ENCODE data around the gene CLIC5.

Gene CLIC5

DNA sequence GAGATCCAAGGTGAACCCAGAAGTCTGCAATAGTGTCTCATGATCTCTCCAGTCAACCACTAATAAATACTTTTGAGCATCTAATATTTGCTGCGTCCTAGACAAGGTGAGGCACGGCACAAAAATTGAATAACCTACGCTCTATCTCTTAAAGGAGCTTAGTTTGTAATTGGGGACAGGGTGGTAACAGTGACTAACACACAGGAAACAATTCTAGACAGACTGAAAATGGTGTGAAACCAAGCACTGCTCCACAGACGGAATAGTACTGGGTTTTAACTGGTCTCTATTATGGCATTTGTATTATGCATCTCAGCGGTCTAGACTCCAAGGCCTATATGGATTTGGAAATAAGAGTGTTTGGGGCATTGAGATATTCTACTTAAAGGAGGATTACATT, 120.1 kb downstream of the CLIC5 start:
- DNase-seq (ENCODE audit: low read depth in 3 of 3), result no peak

DNA sequence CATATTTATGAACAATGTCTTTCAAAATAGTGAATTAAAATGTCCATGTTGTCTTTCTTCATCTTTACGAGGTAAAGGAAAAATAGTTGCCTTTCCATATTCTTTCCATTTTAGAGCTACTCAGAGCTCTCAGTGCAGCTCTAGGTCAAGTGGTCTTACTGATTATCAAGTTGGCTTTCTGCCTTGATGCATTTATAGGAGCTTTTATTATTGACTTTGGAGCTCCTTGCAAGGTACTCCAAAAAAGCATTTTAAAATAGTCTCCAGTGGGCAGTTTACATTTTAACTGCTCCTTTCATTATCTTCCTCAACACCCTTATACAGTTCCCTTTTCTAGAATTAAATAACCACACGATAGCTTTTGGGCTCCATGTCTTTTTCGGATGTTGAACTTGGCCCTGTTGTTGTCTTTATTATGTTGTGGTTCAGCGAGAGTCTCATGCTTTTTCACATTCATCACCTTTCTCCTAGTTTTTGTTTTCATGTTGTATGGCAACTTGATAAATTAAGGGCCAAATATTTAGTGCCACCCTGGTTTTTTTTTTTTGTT, 122.9 kb downstream of the CLIC5 start:
- DNase-seq (ENCODE audit: low read depth in 3 of 3), result no peak

DNA sequence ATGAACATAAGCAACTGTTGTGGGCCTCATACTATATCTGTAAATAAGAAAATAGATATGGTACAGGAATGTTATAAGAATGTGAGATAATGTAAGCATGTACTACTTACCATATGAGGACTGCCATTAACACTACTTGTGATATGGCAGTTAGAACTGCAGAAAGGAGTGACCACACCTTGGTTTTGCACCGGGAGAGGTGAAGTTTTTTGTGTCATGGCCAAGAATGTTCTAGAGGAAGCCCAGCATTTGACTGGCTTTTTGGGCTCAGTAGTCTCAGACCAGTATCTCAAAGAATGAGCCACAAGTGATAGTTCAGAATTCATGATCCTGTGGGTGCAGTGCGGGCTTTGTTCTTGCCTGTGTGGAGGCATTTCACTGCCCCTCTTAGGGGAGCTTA, 123.5 kb downstream of the CLIC5 start:
- DNase-seq (ENCODE audit: low read depth in 3 of 3), result no peak

DNA sequence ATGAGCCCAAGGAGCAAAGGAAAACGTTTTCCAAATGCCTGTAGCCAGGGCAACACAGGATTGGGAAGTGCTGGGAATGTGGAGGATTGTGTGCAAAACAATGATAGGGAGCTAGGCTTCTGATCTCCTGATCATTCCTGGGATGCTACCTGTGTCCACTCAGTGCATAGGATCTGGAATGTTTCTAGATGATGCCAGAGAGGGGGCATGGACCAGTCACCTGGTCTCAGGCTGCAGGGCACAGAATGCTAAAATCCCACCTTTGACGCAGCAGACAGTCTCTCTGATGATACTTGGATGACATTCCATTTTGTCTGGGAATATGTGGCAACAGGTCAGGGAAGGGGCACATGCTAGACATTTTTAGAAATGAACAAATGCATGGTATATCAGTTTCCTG, 128.9 kb downstream of the CLIC5 start:
- DNase-seq (ENCODE audit: low read depth in 3 of 3), result no peak

DNA sequence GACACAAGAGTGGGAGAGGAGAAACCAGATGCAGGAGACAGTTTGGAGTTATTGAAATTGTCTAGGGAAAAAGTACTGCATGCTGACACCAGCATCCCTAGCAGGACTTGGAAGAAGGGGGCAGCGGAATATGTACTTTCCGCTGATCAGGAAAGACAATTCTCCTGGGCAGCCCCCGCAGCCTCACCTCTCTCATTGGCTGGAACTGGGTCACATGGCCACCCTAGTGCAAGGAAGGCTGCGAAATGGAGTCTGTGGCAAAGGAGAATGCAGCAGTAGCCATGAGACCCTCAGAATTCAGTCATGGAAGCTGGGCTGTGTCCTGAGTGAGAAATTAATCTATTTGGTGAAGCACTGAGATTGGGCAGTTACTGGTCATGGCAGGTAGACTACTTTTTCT, 131.3 kb downstream of the CLIC5 start:
- DNase-seq (ENCODE audit: low read depth in 3 of 3), result no peak

DNA sequence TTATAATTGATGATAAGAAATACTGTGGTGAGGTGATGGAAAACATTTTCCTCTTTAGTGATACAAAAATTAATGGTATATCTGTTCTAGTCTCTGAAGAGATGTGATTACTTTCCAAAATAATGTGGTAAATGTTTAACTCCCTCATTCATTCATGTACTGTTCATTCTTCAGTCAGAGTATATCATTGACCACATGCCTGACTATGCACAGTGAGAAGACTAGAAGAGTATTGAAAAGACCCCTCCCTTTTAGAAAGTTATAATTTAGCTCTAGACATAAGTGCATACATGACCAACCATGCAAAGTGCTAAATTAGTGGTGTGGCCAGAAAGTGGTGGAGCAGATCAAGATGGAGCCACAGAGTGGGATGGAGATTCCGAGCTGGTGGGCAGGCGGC, 133.0 kb downstream of the CLIC5 start:
- DNase-seq (ENCODE audit: low read depth in 3 of 3), result no peak

DNA sequence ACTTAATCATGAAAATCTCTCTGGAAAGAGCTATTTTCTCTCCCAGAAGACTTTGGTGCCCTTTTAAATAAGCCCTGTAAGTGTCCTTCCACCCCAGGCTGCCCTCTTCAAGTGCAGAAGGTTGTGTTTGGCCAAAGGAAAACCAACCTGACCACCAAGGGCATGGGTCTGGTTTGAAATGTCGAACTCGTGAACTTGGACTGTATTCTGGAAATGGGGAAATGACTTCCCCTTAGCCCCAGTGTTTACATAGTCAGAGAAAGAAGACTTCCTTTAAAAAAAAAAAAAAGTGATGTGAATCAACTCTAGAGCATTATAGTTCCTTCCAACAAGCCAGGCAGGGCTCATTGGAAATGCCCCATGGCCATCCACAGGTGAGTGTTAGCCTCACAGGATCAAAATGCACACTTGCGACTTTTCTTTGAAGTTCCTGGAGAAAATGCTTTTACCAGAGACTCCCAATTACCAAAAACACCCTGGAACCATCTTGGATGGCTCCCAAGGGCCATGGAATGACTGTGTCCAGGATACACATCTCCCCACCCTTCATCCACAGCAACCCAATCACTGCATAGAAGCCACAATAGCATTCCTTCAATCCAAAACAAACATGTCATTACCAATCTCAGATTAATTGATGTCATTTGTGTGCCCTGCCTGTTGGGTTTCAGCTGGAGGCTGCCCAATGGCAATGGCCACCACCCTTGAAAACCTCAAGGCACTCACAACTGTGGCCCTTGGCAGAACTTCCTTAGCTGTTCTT, 133.8 kb downstream of the CLIC5 start:
- DNase-seq (ENCODE audit: low read depth in 3 of 3), result no peak

DNA sequence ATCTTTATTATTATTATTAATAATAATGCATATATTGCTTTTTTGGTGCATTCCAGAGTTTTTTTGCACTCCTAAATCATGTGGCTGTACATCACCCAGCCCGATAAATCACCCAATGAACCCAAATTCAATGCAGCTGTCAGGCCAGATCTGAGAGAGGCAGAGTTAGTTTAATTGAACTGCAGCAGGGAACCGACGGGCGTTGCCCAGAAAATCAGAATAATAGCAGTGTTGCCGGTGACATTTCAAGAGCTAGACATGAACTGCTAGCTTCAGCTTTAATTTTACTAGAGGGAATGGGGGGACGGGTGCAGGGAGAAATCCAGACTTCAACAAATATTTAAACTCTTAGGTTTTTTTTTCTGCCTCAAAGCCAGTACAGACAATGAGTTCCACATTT, 135.0 kb downstream of the CLIC5 start:
- DNase-seq (ENCODE audit: low read depth in 3 of 3), result no peak

DNA sequence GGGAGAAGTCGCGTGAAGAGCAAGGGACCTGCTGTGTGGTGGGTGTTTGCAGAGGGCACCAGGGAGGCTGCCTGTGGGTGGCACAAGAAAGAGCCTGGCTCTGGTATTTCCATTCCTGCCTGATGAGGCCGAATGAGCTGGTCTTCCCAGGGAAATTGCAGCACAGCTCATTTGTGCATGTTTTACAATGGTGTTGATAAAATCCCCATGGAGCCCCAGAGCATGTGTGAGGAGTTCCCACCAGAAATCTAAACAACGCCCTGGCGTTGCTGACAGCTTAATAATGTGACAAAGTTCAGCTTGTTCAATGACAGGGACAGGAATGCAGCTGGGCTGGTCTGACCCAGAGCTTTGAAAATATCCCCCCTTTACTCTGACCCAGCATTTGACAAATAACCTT, 135.5 kb downstream of the CLIC5 start:
- no peak for DNase-seq (ENCODE audit: low read depth in 3 of 3)

DNA sequence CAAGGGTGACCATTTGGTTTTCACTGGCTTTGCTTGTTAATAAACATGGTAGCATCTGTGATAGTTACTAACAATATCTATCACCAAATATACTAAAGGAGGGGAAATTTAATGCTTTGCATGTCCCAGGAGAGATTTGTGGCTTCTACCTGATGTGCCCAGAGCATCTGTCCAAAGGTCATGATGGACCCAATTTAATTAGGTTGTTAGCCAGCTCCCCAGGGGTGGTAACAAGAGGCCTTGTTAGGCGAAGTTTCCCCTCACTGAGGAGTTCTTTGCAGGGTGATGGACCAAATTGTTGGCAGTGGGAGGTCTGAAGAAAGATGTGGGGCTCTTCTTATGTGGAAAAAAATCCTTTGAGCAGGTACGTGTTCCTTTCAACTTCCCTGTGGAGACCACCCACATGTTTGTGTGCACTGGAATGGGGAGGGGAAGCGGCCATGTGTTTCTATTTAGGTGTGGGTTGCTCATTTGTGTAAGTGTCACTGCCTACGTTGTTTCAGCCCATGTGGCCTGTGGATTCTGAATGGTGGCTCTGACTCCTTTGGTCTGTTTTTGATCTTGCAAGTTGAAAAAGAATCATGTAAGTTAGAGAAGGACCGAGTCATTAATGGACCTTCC, 137.6 kb downstream of the CLIC5 start:
- no peak for DNase-seq (ENCODE audit: low read depth in 3 of 3)

DNA sequence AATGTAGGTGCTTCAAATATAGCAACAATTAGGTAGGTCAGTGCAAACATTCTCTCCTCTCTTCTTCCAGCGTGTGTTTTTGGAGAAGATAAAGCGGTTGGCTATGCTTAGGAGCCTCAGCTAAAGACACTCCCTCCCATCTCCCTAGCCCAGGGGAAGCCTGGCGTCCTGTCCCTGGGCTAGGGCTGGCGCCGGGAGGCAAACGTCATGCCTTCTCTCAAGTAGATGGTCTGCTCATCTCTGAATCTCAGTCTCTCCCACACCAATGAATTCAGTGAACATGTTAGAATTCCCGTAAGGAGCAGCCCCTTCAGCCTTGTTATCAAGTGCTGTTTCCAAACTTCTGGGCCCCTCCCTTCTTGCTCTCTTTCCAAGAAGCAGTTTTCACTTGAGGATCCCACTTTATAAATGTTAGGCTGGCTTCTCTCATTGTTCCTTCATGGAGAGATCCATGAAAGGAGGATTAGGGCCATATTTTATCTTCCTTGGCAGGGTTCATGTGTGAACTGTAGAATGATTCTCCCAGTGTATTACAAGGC, 142.8 kb downstream of the CLIC5 start:
- DNase-seq (ENCODE audit: low read depth in 3 of 3), result no peak

DNA sequence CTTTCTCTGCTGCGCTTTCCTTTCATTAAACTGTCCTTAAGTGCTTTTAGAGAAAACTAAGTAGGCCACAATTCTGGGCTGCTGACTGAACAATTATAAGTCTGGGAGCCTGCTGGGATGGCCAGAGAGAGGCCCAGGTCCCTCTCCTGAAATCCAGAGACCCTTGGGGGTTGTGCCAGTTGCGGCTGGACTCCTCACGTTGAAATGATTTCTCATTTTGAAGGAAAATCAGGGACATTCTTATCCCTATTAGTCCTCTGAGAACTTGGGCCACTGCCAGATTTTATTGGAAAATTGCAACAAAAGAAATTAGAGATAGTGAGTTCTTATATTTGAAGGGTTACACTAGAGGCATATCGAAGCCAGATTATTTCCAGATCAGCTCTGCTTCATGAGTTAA, 145.1 kb downstream of the CLIC5 start:
- no peak for DNase-seq (ENCODE audit: low read depth in 3 of 3)

DNA sequence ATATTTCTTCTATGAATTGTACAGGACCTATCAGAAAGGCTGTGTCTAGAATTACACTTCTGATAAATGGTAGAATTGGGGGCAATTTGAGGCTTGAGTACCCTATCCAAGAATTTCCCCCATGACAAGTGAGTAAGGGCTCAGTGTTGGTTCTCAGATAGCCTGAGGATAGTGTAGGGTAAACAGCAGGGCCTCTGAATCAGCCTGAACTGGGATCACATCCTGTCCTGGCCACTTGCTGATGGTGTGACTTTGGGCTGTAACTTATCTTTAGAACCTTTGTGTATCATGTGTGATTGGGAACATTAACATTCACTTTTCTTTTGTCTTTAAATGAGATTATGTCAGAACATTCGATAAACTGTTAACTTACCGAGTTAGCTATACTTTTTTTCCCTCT, 151.0 kb downstream of the CLIC5 start:
- no peak for DNase-seq (ENCODE audit: low read depth in 3 of 3)

DNA sequence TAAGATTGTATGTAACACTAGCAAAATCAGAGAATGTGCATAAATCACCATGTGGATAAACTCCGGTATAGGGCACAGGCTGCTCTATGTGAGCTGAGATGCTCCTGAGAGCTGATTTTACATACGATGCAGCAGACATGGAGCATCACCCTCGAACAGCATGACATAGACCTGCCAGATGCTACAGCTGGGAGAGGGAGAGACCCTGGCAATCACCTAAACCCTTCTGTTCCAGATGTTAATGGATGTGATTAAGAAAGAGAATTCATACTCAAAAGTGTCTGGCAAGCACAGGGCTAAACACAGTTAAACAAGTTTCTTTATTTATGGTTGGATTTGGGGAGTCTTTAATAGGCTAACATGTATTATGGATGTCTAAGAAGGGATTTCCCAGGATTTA, 157.0 kb downstream of the CLIC5 start:
- no peak for DNase-seq (ENCODE audit: low read depth in 3 of 3)

DNA sequence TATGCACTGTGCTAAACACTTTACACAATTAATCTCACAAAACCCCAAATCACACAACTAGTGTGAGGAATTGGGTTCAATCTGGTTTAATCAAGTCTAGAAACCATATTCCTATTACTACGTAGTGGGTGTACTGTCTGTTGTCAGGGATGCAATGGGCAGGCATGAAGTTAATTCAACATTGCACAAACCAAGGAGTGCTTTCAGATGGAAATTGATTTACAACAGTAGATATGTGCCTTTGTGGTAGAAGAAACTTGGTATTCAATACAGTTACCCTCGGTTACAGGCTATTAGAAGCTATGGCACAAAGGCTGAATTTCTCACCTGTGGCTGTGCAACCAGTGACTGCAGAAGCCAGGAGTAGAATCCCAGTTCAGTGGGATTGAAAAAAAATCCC, 157.8 kb downstream of the CLIC5 start:
- DNase-seq (ENCODE audit: low read depth in 3 of 3), result no peak

DNA sequence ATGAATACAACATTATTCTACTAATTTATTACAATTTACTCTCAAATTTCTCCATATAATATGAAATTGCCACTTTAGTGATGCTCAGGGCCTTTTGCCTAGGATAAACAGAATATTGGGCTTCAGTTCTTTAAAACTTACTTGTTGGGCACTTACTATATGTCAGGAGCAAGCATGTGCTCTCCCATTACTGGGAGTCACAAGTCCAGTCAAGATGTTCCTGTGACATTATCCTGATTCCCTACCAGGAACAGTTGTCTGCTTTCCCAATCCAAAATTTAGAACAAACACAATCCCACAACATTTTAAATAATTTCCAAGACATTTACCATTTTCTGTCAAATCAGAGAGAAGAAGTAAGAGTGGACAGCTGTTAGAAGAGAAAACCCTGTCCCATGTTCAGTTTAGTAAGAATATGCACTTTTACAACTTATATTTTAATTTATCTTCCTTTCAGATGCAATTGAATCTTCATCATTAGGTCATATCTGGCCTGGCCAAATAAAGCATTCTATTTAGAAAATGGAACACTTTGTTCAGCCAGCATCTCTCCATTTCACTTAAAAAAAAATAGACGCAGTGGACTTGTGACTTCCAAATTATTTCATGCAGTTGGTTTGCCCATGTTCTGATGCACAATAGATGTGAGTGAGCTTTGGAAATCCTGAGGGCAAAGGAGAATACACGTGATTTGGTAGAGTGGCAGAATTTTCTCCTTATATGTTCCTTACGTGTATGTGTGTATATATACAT, 159.8 kb downstream of the CLIC5 start:
- no peak for DNase-seq (ENCODE audit: low read depth in 3 of 3)

DNA sequence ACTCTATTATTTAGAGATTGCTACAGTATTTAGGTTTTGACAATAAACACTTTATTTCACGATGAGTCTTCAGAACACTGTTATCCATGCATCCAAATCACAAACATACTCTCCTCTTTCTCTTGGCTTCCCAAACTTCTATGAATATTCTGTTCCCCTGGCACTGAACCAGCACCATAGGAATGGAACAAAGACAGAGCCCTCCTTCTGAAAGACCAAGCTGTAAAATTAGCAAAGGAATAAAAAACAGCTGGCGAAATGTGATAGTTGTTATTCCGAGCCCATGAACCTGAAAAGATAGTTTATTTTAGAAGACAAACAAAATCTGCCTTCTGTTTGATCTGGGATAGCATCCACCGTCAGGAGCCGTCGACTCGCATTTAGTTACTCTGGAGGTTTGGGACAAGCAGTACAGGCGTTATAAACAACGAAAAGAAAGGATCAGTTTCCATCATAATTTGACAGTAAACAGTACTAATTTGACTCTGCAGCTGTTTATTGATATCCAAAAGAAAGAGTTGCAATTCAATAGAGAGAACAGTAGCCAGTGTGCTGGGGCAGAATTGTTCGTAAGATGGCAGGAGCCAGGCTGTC, 161.4 kb downstream of the CLIC5 start:
- no peak for DNase-seq (ENCODE audit: low read depth in 3 of 3)

DNA sequence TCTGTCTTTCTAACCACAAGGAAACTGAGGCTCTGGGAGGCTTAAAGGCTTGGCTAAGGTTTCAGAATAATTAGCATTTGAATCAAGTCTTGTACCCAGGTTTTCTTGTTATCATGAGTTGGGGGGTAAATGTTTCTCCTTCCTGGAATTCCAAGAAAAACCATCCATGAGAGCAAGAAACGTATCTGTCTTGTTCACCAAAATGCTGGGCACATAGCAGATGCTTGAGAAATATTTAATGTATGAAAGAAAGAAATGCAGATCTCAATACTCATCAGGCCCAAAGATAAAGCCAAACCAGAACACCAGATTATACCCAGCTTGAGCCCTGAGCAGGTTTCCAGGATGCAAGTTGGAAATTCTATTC, 164.6 kb downstream of the CLIC5 start:
- no peak for DNase-seq (ENCODE audit: low read depth in 3 of 3)

DNA sequence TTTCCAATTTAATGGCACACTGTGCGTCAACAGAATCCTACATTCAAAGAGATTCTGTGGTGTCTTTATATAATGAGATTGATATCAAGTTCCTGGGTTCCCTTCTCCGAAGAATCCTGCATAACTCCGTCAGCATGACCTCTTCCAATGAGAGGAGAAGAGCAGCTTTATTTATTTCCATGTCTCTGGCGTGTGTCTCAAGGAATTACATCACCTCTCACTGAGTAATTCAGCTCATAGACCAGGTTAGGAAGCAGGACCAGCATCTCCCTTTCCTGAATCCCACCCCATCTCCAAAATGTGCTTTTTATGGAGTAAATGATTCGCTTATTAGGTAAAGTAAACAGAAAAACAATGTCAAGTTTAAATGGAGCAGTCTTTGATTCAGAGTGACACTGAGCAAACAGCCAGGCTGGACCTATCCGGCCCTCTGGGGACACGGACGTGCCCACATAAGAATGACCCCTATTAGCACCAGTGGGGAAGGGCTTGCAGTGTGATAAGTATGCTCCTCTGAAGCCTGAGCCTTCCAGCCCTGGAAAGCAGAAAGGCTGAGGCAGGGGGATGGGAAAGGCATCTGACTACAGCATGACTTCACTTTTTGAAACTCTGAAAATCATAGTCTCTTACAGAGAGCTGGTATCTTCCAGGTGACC, 165.2 kb downstream of the CLIC5 start:
- no peak for DNase-seq (ENCODE audit: low read depth in 3 of 3)

DNA sequence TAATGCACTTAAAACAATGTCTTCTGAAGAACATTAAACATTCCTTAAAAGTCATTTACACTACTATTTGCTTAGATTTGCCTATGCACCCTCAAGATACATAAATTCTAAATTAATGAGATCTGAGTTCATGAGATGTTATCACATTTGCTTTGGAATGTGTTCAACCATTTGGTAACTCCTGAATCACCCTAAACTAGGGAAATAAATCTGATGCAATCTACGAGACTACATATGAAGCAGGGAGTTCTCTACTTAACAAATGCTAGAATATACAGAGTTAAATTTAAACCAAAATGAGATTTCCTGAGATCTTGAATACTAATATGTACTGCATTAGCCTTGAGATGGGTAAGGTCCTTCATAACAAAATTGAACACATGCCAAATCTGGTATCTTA, 170.1 kb downstream of the CLIC5 start:
- no peak for DNase-seq (ENCODE audit: low read depth in 3 of 3)

DNA sequence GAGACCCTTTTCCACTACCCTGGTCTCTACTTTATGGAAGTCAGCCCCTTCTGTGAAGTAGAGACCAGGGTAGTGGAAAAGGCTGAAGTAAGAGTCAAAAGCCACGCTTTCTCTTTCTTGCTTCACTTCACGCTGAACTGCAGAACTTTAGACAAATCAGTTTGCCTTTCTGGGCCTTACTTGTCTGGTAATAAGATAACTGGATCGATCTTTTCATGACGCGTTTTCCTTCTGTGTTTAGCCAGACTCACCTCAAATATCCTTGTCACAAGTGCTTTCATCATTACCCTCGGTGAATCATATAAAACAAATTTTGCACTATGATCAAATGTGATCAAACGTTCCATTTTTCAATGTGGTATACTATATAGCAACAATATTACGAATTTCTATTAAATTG, 170.7 kb downstream of the CLIC5 start:
- DNase-seq (ENCODE audit: low read depth in 3 of 3), result no peak

Measured in stimulated activated CD4-positive, alpha-beta T cell treated with anti-CD3 and anti-CD28 coated beads, TNF-alpha, amount 100 ng/mL, for 48 hours (primary cell).